Dendritic cell treated with granulocyte-macrophage colony-stimulating factor and Interleukin-4, amounts not matched to agents 40 ng/mL and 50 ng/mL, for 4 days (primary cell): ENCODE data around the gene ADAMTS17.

ENCODE experiments used
- H3K27ac Mint-ChIP-seq: one replicate; pipeline ENCODE4 v1.8.0; 2022; ENCODE audit warnings: mild to moderate bottlenecking, mixed read lengths
- H3K27me3 Mint-ChIP-seq: one replicate; pipeline ENCODE4 v1.8.0; 2022; ENCODE audit warnings: mild to moderate bottlenecking, mixed read lengths
- H3K36me3 Mint-ChIP-seq: one replicate; pipeline ENCODE4 v1.8.0; 2022; ENCODE audit warnings: low read depth, mixed read lengths
- H3K4me1 Mint-ChIP-seq: one replicate; pipeline ENCODE4 v1.8.0; 2022; ENCODE audit warnings: low read depth, mixed read lengths
- H3K4me3 Mint-ChIP-seq: one replicate; pipeline ENCODE4 v1.8.0; 2022; ENCODE audit warnings: mild to moderate bottlenecking, moderate library complexity, mixed read lengths
- H3K9me3 Mint-ChIP-seq: one replicate; pipeline ENCODE4 v1.8.0; 2022; ENCODE audit warnings: mixed read lengths
- intact Hi-C: fragments of 100-400 bp; cut with micrococcal nuclease; formaldehyde crosslinking; loops from one replicate; pipeline ENCODE4 v1.15.0; 2022

The ADAMTS17 gene

GRCh38 chr15:100129677-100130076, 212.1 kb downstream of the ADAMTS17 start:
- H3K9me3 Mint-ChIP-seq = no peaks in the 10 kb centered on the region
- no peak overlapping the region for H3K27ac Mint-ChIP-seq
- H3K4me3 Mint-ChIP-seq = no peak overlapping the region
- H3K36me3 Mint-ChIP-seq = no peaks in the 10 kb centered on the region
- H3K27me3 Mint-ChIP-seq = no peaks in the 10 kb centered on the region
- no peaks in the 10 kb centered on the region for H3K4me1 Mint-ChIP-seq
- intact Hi-C loops = no loop called here

- no peaks in the 10 kb centered on the region for H3K36me3 Mint-ChIP-seq
- peaks cover 28% of the 10 kb centered on the region for H3K9me3 Mint-ChIP-seq
- no peak overlapping the region for H3K4me3 Mint-ChIP-seq
- intact Hi-C loops = no loop called here
- no peaks in the 10 kb centered on the region for H3K27me3 Mint-ChIP-seq
- no peak overlapping the region for H3K27ac Mint-ChIP-seq
- H3K4me1 Mint-ChIP-seq = no peaks in the 10 kb centered on the region
Observed at GRCh38 chr15:100125401-100126191, 216.2 kb downstream of the ADAMTS17 start.

GRCh38 chr15:100124936-100125335, 216.8 kb downstream of the ADAMTS17 start:
- Mint-ChIP-seq H3K27me3 (no peaks in the 10 kb centered on the region), H3K36me3 (no peaks in the 10 kb centered on the region), H3K4me3 (no peak overlapping the region), H3K9me3 (peaks cover 33% of the 10 kb centered on the region), H3K27ac (no peak overlapping the region), H3K4me1 (no peaks in the 10 kb centered on the region)
- intact Hi-C loops = no loop called here

GRCh38 chr15:100124361-100124760, 217.4 kb downstream of the ADAMTS17 start:
- intact Hi-C loops = no loop called here
- Mint-ChIP-seq H3K4me1 (no peaks in the 10 kb centered on the region), H3K4me3 (no peak overlapping the region)

GRCh38 chr15:100123611-100124010, 218.2 kb downstream of the ADAMTS17 start:
- H3K4me3 Mint-ChIP-seq = no peak overlapping the region
- no peaks in the 10 kb centered on the region for H3K27me3 Mint-ChIP-seq
- no peak overlapping the region for H3K27ac Mint-ChIP-seq
- peaks cover 47% of the 10 kb centered on the region for H3K9me3 Mint-ChIP-seq
- H3K36me3 Mint-ChIP-seq = no peaks in the 10 kb centered on the region
- intact Hi-C loops = no loop called here
- H3K4me1 Mint-ChIP-seq = no peaks in the 10 kb centered on the region

More at GRCh38 chr15:100124361-100124760, 217.4 kb downstream of the ADAMTS17 start:
- H3K27me3 Mint-ChIP-seq = no peaks in the 10 kb centered on the region
- H3K36me3 Mint-ChIP-seq = no peaks in the 10 kb centered on the region
- peaks cover 39% of the 10 kb centered on the region for H3K9me3 Mint-ChIP-seq
- H3K27ac Mint-ChIP-seq = no peak overlapping the region

- H3K27ac Mint-ChIP-seq = no peak overlapping the region
- peaks cover 58% of the 10 kb centered on the region for H3K9me3 Mint-ChIP-seq
Observed at GRCh38 chr15:100121285-100121684, 220.5 kb downstream of the ADAMTS17 start.

GRCh38 chr15:100120111-100120510, 221.7 kb downstream of the ADAMTS17 start:
- H3K27me3 Mint-ChIP-seq = peaks cover 3% of the 10 kb centered on the region
- no peaks in the 10 kb centered on the region for H3K36me3 Mint-ChIP-seq
- no peak overlapping the region for H3K4me3 Mint-ChIP-seq
- intact Hi-C loops = no loop called here
- no peaks in the 10 kb centered on the region for H3K4me1 Mint-ChIP-seq
- no peak overlapping the region for H3K27ac Mint-ChIP-seq
- H3K9me3 Mint-ChIP-seq = peaks cover 58% of the 10 kb centered on the region

More at GRCh38 chr15:100121285-100121684, 220.5 kb downstream of the ADAMTS17 start:
- no peaks in the 10 kb centered on the region for H3K4me1 Mint-ChIP-seq
- H3K4me3 Mint-ChIP-seq = no peak overlapping the region
- H3K27me3 Mint-ChIP-seq = no peaks in the 10 kb centered on the region
- intact Hi-C loops = no loop called here
- no peaks in the 10 kb centered on the region for H3K36me3 Mint-ChIP-seq

GRCh38 chr15:100118546-100118945, 223.2 kb downstream of the ADAMTS17 start:
- Mint-ChIP-seq H3K27me3 (peaks cover 10% of the 10 kb centered on the region), H3K4me3 (no peak overlapping the region), H3K27ac (no peak overlapping the region), H3K9me3 (peaks cover 58% of the 10 kb centered on the region), H3K4me1 (no peaks in the 10 kb centered on the region), H3K36me3 (no peaks in the 10 kb centered on the region)
- intact Hi-C loops = no loop called here

- intact Hi-C loops = no loop called here
- peaks cover 10% of the 10 kb centered on the region for H3K27me3 Mint-ChIP-seq
- no peak overlapping the region for H3K27ac Mint-ChIP-seq
- no peaks in the 10 kb centered on the region for H3K4me1 Mint-ChIP-seq
- no peaks in the 10 kb centered on the region for H3K36me3 Mint-ChIP-seq
- no peak overlapping the region for H3K4me3 Mint-ChIP-seq
- peaks cover 41% of the 10 kb centered on the region for H3K9me3 Mint-ChIP-seq
Observed at GRCh38 chr15:100116416-100117190, 225.2 kb downstream of the ADAMTS17 start.

GRCh38 chr15:100115711-100116090, 226.1 kb downstream of the ADAMTS17 start:
- no peaks in the 10 kb centered on the region for H3K4me1 Mint-ChIP-seq
- H3K27ac Mint-ChIP-seq = no peak overlapping the region
- no peak overlapping the region for H3K4me3 Mint-ChIP-seq
- peaks cover 32% of the 10 kb centered on the region for H3K9me3 Mint-ChIP-seq
- H3K36me3 Mint-ChIP-seq = no peaks in the 10 kb centered on the region
- intact Hi-C loops = no loop called here
- peaks cover 10% of the 10 kb centered on the region for H3K27me3 Mint-ChIP-seq

- Mint-ChIP-seq H3K27me3 (peaks cover 10% of the 10 kb centered on the region), H3K4me1 (no peaks in the 10 kb centered on the region), H3K27ac (no peak overlapping the region), H3K4me3 (no peak overlapping the region), H3K36me3 (no peaks in the 10 kb centered on the region), H3K9me3 (peaks cover 28% of the 10 kb centered on the region)
- intact Hi-C loops = no loop called here
Observed at GRCh38 chr15:100115066-100115710, 226.6 kb downstream of the ADAMTS17 start.

GRCh38 chr15:100114571-100114970, 227.2 kb downstream of the ADAMTS17 start:
- Mint-ChIP-seq H3K36me3 (no peaks in the 10 kb centered on the region), H3K9me3 (peaks cover 21% of the 10 kb centered on the region), H3K27ac (no peak overlapping the region), H3K27me3 (peaks cover 10% of the 10 kb centered on the region), H3K4me1 (no peaks in the 10 kb centered on the region), H3K4me3 (no peak overlapping the region)
- intact Hi-C loops = no loop called here

GRCh38 chr15:100114100-100114499, 227.7 kb downstream of the ADAMTS17 start:
- no peak overlapping the region for H3K27ac Mint-ChIP-seq
- H3K36me3 Mint-ChIP-seq = no peaks in the 10 kb centered on the region
- H3K9me3 Mint-ChIP-seq = peaks cover 17% of the 10 kb centered on the region
- H3K27me3 Mint-ChIP-seq = peaks cover 10% of the 10 kb centered on the region
- intact Hi-C loops = no loop called here
- H3K4me1 Mint-ChIP-seq = no peaks in the 10 kb centered on the region
- H3K4me3 Mint-ChIP-seq = no peak overlapping the region
